Esophagus muscularis mucosa (tissue), 3 donors: ENCODE measurements around the gene LRFN5.

Experiments used
- POLR2AphosphoS5 ChIP-seq, 2 donors: sonication (generic); formaldehyde crosslinking; IDR thresholded peaks; one replicate each; pipeline ENCODE4 v1.6.1; 2017; ENCODE audit warnings: antibody characterized with exemption in 2 of 2
- TF ChIP-seq, protein P1 (sequence below), 3 experiments: fragments of 200-600 bp in 2 of 3; fragments of 450-650 bp in 1 of 3; sonication (generic) in 2 of 3; IDR thresholded peaks; one replicate each; pipeline ENCODE4 v1.5.1; 2017 to 2019; ENCODE audit warnings: antibody characterized with exemption in 3 of 3, mild to moderate bottlenecking in 2 of 3, moderate library complexity in 1 of 3

GRCh38 chr14:41615011-41615595 is 8.4 kb downstream of the LRFN5 start:
- TF ChIP-seq POLR2AphosphoS5 (IDR thresholded peaks at IDR 0.05) = no peak
- TF ChIP-seq, protein P1, sequence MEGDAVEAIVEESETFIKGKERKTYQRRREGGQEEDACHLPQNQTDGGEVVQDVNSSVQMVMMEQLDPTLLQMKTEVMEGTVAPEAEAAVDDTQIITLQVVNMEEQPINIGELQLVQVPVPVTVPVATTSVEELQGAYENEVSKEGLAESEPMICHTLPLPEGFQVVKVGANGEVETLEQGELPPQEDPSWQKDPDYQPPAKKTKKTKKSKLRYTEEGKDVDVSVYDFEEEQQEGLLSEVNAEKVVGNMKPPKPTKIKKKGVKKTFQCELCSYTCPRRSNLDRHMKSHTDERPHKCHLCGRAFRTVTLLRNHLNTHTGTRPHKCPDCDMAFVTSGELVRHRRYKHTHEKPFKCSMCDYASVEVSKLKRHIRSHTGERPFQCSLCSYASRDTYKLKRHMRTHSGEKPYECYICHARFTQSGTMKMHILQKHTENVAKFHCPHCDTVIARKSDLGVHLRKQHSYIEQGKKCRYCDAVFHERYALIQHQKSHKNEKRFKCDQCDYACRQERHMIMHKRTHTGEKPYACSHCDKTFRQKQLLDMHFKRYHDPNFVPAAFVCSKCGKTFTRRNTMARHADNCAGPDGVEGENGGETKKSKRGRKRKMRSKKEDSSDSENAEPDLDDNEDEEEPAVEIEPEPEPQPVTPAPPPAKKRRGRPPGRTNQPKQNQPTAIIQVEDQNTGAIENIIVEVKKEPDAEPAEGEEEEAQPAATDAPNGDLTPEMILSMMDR (IDR thresholded peaks at IDR 0.05) = no peak
